ENCODE results near the gene CPD.

- TF ChIP-seq, protein P1, sequence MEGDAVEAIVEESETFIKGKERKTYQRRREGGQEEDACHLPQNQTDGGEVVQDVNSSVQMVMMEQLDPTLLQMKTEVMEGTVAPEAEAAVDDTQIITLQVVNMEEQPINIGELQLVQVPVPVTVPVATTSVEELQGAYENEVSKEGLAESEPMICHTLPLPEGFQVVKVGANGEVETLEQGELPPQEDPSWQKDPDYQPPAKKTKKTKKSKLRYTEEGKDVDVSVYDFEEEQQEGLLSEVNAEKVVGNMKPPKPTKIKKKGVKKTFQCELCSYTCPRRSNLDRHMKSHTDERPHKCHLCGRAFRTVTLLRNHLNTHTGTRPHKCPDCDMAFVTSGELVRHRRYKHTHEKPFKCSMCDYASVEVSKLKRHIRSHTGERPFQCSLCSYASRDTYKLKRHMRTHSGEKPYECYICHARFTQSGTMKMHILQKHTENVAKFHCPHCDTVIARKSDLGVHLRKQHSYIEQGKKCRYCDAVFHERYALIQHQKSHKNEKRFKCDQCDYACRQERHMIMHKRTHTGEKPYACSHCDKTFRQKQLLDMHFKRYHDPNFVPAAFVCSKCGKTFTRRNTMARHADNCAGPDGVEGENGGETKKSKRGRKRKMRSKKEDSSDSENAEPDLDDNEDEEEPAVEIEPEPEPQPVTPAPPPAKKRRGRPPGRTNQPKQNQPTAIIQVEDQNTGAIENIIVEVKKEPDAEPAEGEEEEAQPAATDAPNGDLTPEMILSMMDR (IDR thresholded peaks at IDR 0.05; ENCODE audit: insufficient read depth, low read depth, low read length) = no peak
- TF ChIP-seq EZH2 (IDR thresholded peaks at IDR 0.05; ENCODE audit: insufficient read depth, low read length) = no peak
These were observed 98.0 kb downstream of the CPD start for GRCh38 chr17:30476726-30477082.

Measured in astrocyte (in vitro differentiated cells and primary cell).